ENCODE results near the gene PLXNB1. TPM values are rescaled to one million over a fixed set of nuclear protein-coding genes. Genes with fewer than 3 reads are reported as not detected.

PLXNB1 gene
- total RNA-seq, 1 experiment from 2014 or later: 101 TPM

GRCh38 chr3:48423883-48424695 lies 5.8 kb downstream of the PLXNB1 start:
- H3K4me1 Mint-ChIP-seq (ENCODE audit: insufficient read depth, unreplicated experiment): peaks cover 42% of the 10 kb centered on the region
- no peak for DNase-seq (ENCODE audit: unreplicated experiment)
- H3K9me3 Mint-ChIP-seq (ENCODE audit: unreplicated experiment): no peaks in the 10 kb centered on the region
- no peaks in the 10 kb centered on the region for H3K27me3 Mint-ChIP-seq (ENCODE audit: insufficient read depth, unreplicated experiment)
- TF ChIP-seq, protein P1, sequence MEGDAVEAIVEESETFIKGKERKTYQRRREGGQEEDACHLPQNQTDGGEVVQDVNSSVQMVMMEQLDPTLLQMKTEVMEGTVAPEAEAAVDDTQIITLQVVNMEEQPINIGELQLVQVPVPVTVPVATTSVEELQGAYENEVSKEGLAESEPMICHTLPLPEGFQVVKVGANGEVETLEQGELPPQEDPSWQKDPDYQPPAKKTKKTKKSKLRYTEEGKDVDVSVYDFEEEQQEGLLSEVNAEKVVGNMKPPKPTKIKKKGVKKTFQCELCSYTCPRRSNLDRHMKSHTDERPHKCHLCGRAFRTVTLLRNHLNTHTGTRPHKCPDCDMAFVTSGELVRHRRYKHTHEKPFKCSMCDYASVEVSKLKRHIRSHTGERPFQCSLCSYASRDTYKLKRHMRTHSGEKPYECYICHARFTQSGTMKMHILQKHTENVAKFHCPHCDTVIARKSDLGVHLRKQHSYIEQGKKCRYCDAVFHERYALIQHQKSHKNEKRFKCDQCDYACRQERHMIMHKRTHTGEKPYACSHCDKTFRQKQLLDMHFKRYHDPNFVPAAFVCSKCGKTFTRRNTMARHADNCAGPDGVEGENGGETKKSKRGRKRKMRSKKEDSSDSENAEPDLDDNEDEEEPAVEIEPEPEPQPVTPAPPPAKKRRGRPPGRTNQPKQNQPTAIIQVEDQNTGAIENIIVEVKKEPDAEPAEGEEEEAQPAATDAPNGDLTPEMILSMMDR (IDR thresholded peaks at IDR 0.05; ENCODE audit: unreplicated experiment): no peak
- intact Hi-C loops (cut with micrococcal nuclease): no loop called here
- ChIA-PET POLR2A (interaction anchor here (0.6 to 20.2 kb wide), 7 partner anchors 9 to 175 kb away, joined by 3 to 749 read pairs (median 3); partner anchors contain the start of genes CCDC51 and TMA7), CTCF (interaction anchor here (0.6 to 7.6 kb wide), 5 partner anchors 11 to 230 kb away, joined by 3 to 81 read pairs (median 3); partner anchors contain the start of gene CCDC51)
- peak overlapping the region; percentile 67 for H3K27ac Mint-ChIP-seq (ENCODE audit: low read depth, unreplicated experiment)
- no peak overlapping the region for H3K4me3 Mint-ChIP-seq (ENCODE audit: unreplicated experiment)
- H3K36me3 Mint-ChIP-seq (ENCODE audit: insufficient read depth, unreplicated experiment): peaks cover 52% of the 10 kb centered on the region
- BruUV-seq (replicated peaks): no TSS peak

GRCh38 chr3:48423241-48423882 lies 6.5 kb downstream of the PLXNB1 start:
- DNase-seq (ENCODE audit: unreplicated experiment): no peak
- no TSS peak for BruUV-seq (replicated peaks)
- ChIA-PET CTCF (interaction anchor here (0.8 to 7.6 kb wide), 5 partner anchors 10 to 230 kb away, joined by 3 to 81 read pairs (median 3); no protein-coding TSS in a partner anchor), POLR2A (interaction anchor here (1.1 to 20.2 kb wide), 4 partner anchors 10 to 133 kb away, joined by 6 to 749 read pairs (median 20); partner anchors contain the start of genes CCDC51, PFKFB4 and TMA7)
- intact Hi-C loops (cut with micrococcal nuclease): no loop called here
- Mint-ChIP-seq H3K4me3 (ENCODE audit: unreplicated experiment) (no peak overlapping the region), H3K4me1 (ENCODE audit: insufficient read depth, unreplicated experiment) (peaks cover 41% of the 10 kb centered on the region), H3K27ac (ENCODE audit: low read depth, unreplicated experiment) (peak overlapping the region; percentile 36), H3K9me3 (ENCODE audit: unreplicated experiment) (no peaks in the 10 kb centered on the region), H3K27me3 (ENCODE audit: insufficient read depth, unreplicated experiment) (no peaks in the 10 kb centered on the region), H3K36me3 (ENCODE audit: insufficient read depth, unreplicated experiment) (peaks cover 60% of the 10 kb centered on the region)
- TF ChIP-seq, protein P1 (IDR thresholded peaks at IDR 0.05; ENCODE audit: unreplicated experiment): no peak

DNA sequence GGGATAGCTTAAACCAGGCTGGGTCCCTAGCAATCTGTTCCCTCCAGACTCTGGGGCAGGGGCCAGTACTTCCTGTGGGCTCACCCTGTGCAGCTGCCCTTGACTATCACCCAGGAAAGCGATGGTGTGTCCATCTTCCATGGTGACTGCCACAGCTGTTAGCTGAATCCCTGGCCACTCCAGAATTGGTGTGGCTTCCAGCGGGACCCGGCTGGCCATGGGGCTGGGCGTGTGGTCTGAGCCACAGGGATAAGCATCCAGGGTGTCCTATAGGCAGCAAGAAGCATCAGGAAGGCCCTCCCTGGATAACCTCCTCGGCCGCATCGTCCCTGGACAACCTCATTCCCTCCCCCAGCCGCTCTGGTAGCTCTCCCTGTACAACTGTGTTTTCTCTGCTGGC lies 7.2 kb downstream of the PLXNB1 start:
- TF ChIP-seq, protein P1 (IDR thresholded peaks at IDR 0.05; ENCODE audit: unreplicated experiment): no peak
- Mint-ChIP-seq H3K36me3 (ENCODE audit: insufficient read depth, unreplicated experiment) (peaks cover 67% of the 10 kb centered on the region), H3K27ac (ENCODE audit: low read depth, unreplicated experiment) (peak overlapping the region; percentile 36), H3K4me1 (ENCODE audit: insufficient read depth, unreplicated experiment) (peaks cover 35% of the 10 kb centered on the region), H3K27me3 (ENCODE audit: insufficient read depth, unreplicated experiment) (no peaks in the 10 kb centered on the region), H3K9me3 (ENCODE audit: unreplicated experiment) (no peaks in the 10 kb centered on the region), H3K4me3 (ENCODE audit: unreplicated experiment) (no peak overlapping the region)
- no TSS peak for BruUV-seq (replicated peaks)
- intact Hi-C loops (cut with micrococcal nuclease): no loop called here
- ChIA-PET POLR2A (interaction anchor here (1.1 to 20.2 kb wide), 4 partner anchors 11 to 134 kb away, joined by 6 to 749 read pairs (median 20); partner anchors contain the start of genes CCDC51, PFKFB4 and TMA7), CTCF (interaction anchor here (0.8 to 7.6 kb wide), 6 partner anchors 10 to 229 kb away, joined by 3 to 81 read pairs (median 3); no protein-coding TSS in a partner anchor)
- no peak for DNase-seq (ENCODE audit: unreplicated experiment)

DNA sequence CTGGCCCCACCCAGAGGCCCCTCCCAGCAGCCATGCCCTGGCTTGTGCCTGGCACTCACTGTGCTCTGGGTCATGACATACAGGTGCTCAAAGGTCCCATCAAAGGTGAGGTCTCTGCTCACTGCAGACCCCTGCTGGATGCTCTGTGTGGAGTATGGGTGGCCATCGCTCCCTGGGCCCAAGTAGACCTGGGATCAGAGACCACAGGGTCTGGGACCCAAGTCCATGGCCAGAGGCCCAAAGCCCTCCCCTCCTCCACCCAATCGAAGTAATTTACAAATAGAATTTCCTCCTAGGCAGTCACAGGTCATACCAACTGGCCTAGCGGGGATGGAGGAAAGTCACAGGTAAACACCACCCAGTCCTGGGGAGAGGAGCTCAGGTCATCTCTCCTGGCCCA lies 7.6 kb downstream of the PLXNB1 start:
- H3K9me3 Mint-ChIP-seq (ENCODE audit: unreplicated experiment): no peaks in the 10 kb centered on the region
- H3K27me3 Mint-ChIP-seq (ENCODE audit: insufficient read depth, unreplicated experiment): no peaks in the 10 kb centered on the region
- H3K4me3 Mint-ChIP-seq (ENCODE audit: unreplicated experiment): no peak overlapping the region
- TF ChIP-seq, protein P1 (IDR thresholded peaks at IDR 0.05; ENCODE audit: unreplicated experiment): no peak
- ChIA-PET CTCF (interaction anchor here (0.8 to 7.6 kb wide), 5 partner anchors 9 to 229 kb away, joined by 3 to 81 read pairs (median 3); no protein-coding TSS in a partner anchor), POLR2A (interaction anchor here (1.1 to 20.2 kb wide), 4 partner anchors 11 to 135 kb away, joined by 6 to 749 read pairs (median 20); partner anchors contain the start of genes CCDC51, PFKFB4 and TMA7)
- no peak for DNase-seq (ENCODE audit: unreplicated experiment)
- peaks cover 31% of the 10 kb centered on the region for H3K4me1 Mint-ChIP-seq (ENCODE audit: insufficient read depth, unreplicated experiment)
- intact Hi-C loops (cut with micrococcal nuclease): no loop called here
- peaks cover 68% of the 10 kb centered on the region for H3K36me3 Mint-ChIP-seq (ENCODE audit: insufficient read depth, unreplicated experiment)
- H3K27ac Mint-ChIP-seq (ENCODE audit: low read depth, unreplicated experiment): no peak overlapping the region
- no TSS peak for BruUV-seq (replicated peaks)

Measured in MCF 10A (cell line).